NCI-H345 (cell line): ENCODE measurements around the gene DISC1.
"Not testable (repeated sequence)": the region's sequence is repeated elsewhere in the genome, so short reads cannot be mapped to it uniquely, and the experiment has no call there.

Source experiments
- DNase-seq: peaks from one replicate; lab custom pipeline; 2025; lab: John Stamatoyannopoulos, UW

Gene DISC1

DNA sequence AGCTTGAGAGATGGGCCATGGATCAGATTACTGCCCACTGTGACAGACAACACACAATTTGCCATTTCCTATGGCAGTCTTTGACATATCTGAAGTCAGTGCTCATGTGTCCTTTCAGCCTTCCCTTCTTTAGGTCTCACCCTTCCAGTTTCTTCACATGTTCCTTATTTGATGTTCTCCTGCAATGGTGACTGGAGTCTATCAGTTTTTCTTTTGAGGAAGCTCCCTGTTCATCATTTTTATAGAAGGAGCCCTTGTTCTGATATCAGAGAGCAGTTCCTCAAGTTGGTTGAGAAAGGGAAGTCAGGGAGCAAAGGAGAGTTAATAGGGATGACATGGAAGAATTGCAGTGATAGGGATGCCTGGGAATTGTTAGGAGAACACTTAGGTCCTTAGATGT is 42.2 kb downstream of the DISC1 start:
- no peak for DNase-seq

DNA sequence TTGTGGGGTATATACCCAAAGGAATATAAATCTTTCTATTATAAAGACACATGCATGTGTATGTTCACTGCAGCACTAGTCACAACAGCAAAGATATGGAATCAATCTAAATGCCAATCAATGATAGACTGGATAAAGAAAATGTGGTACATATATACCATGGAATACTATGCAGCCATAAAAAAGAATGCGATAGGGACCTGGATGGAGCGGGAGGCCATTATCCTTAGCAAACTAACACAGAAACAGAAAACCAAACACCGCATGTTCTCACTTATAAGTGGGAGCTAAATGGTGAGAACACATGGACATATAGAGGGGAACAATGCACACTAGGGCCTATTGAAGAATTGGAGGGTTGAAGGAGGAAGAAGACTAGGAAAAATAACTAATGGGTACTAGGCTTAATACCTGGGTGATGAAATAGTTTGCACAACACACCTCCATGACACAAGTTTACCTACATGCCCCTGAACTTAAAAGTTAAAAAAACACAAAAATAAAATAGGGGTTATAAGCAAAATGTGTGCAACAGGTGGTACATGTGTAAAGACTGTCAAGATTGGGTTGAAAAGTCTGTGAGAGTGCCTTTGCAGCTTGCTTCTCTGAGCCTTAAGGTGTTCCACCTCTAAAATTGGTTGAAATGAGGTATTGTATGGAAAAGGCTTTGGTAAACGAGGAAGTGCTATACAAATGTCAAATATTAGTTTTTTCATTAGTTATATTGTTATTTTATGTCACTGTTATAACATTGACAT is 43.5 kb downstream of the DISC1 start:
- not testable (repeated sequence) for DNase-seq

DNA sequence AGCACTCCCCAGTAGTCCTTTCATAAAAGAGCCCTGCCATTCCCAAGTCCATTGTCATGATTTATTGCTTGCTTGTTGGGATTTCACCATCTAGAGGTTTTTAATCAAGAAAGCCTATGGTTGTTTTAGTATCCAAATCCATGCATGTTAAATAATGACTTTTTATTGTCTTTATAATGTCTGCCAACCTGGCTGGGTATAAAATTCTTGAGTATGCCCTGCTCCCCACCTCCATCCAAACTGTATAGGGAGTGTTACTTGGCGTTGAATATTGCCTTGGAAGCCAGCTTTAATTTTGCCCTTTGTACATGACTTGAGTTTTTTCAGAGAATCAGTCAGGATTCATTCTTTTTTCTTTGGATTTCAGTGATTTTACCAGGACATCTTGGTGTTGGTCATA is 44.2 kb downstream of the DISC1 start:
- no peak for DNase-seq

DNA sequence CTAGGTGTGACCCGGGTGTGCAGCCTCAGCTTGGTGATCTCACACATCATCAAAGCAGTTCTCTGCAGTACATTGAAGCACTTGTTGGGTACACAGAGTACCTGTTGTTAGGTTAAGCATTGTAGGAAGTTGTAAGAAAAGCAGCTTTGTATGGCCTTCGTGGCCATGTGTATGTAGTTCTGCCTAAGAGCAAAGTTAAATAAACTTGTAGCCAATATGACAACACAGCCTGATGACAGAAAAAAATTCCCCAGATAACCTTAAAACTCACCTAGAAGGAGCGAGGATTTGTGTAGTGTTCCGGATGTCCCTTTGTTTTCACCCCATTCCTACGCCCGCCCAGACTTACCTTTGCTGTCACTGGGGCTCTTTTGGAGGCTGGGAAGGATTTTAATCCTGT is 48.0 kb downstream of the DISC1 start:
- no peak for DNase-seq

DNA sequence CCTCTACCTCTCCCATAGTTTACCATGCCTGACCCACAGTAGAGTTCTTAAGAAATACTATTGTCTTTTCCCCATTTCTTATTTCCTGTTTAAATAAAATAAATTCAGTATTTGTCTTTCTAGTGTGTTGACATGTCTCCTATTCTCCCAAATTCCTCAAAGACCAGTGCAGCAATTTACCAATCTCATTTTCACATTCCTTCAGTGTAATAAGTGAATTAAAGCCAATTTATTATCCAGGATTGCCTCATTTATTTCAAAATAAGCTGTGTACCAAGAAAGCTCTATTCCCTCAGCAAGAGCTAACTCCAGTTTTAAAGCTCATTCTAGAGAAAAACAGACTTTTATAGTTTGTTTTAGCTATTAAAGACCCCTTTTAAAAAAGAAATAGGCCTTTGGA is 49.9 kb downstream of the DISC1 start:
- no peak for DNase-seq

DNA sequence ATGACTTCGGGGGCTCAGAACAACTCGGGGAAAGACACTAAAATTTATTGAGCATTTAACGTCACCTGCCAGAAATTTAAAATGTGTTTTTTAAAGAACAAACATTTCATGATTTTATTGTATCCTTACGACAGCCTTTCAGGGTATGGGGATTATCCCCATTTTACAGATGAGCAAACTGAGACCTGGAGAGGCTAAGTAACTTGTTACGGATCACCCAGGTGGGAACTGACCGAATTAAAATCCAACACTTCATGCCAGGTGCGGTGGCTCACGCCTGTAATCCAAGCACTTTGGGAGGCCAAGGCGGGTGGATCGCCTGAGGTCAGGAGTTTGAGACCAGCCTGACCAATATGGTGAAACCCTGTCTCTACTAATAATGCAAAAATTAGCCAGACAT is 50.9 kb downstream of the DISC1 start:
- DNase-seq, result no peak

DNA sequence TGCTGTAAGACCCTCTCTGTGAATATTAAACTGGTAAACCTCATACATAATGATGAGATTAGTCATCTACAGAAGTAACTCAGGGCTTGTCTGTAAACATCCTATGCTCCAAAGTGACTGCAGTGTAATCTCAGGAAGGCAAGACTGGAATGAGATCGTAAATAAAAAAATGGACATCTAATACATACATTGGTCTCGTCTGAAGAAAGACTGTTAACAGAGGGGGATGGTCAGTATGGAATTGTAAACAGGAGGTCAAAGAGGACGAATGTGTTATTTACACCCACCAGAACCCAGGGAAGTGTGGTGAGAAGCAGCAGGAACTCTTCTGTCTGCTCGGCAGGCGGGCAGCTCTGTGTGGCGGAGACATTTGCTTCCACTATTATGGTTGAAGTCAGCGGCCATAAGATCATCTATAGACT is 51.4 kb downstream of the DISC1 start:
- no peak for DNase-seq

DNA sequence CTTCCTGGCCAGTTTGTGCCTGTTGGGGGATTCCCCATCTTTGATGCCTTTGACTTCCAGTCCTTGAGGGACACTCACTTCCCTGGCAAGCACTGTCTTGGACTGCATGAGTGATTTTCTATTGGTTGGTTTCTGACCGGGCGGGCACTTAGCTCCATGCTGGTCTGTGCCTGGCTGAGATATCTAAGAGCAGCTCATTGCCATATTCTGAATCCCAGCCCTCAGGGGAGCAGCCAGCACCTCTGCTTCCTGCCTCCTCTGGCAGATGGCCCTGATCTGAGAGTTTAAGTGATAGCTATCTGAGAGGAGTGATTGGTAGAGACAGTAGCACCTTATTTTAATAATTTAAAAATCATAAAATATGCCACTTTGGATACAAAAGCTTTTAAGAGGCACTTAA is 52.5 kb downstream of the DISC1 start:
- DNase-seq, result peak; percentile 72

DNA sequence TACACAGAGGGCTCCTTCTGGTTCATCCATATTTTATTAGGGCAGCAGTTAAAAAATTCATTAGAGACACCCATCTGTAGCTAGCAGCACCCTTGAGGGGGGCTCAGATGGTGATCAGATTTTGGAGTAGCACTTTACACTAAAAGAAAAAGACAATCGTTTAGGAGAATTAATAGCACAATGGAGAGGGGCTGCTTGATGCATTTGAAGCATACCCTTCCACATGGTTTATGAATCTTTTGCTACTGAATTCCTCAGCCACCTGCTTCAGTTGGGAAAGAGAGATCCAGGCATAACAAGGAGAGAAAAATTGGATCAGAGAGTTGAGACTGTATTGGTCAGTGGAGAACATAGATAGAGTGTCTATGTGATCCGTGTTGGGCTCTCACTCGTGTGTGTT is 54.4 kb downstream of the DISC1 start:
- no peak for DNase-seq

DNA sequence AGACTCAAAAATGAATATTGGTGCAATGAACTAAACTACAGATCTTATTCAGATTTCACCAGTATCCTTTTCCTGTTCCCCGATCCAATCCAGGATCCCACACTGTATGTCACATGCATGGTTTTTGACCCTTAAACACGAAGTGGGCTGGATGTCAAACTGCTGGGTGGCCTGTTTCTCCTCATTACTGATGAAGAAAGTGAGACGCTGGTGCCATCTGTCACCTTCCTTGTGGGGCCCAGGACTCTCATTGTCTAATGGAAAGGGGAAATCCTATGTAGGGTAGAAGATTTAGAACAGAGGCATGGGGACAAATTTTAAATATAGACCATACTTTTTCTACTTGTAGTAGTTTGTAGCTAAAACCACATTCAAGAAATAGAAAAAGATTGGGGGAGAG is 56.2 kb downstream of the DISC1 start:
- DNase-seq, result no peak

DNA sequence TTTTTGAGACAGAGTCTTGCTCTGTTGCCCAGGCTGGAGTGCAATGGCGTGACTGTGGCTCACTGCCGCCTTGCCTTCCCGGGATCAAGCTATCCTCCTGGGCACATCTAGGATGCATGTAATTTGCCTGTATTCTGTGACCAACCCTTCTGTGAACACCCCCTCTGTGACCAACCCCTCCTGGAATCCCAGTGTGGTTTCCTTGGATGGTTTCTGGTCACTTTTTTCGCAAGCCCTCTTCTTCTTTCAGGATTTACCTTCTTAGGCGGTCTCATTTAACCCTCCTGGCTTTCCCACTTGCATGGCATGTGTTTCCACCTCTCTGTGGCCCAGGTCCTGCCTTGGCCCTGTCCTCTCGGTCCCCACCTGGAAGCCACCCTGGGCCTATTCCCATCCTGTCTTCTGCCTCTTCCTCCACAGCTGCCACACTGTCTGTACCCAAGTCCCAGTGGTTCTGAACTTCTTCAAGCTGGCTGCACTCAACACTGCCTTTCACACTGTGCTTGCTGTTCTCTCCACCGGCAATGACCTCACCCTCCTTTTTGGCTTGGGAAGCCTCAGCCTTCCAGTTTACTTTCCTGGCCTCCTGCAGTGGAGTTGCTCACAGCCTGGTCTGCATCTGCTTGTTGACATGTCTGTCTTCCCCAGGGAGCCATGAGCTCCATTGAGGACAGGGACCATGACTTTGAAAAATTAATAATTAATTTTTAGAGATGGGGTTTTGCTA is 57.0 kb downstream of the DISC1 start:
- DNase-seq, result peak; percentile 95

DNA sequence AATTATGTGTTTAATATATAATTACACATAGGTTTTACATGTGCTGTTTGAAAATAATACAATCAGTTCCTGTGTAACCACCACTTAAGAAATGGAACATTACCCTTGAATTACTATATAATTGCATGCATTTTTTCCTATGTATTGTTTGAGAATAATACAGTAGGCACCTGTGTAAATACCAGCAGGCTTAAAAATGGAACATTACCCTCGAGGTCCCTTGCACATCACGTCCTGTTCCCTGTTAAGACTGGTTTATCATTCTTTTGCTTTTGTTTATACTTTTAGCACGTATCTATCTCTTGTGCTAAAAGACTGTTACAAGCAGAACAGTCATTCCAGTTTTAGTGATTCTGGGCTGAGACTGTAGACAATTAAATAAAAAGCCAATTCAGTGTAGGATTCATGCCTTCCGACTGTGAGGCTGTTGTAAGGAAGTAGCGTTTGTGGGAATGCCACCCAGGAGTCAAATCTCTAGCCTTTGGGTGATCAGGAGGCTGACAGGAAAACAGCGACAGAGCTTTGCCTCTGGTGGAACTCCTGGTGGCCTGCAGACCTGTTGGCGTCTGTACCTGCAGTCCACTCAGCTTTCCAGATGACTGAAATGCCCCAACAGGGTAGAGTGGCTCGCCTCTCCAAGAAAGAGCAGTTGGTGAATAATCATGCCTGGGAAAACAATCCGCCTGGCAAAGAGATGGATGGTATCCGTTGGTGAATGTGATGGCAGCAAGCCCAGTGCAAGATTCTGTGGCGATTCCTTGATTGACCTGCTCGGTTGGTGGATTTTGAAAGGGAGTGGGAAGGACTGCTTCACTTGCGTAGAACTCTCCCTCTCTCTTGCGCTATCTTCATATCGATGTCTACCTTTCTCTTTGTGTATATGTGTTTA is 58.0 kb downstream of the DISC1 start:
- DNase-seq, result peak; percentile 94

DNA sequence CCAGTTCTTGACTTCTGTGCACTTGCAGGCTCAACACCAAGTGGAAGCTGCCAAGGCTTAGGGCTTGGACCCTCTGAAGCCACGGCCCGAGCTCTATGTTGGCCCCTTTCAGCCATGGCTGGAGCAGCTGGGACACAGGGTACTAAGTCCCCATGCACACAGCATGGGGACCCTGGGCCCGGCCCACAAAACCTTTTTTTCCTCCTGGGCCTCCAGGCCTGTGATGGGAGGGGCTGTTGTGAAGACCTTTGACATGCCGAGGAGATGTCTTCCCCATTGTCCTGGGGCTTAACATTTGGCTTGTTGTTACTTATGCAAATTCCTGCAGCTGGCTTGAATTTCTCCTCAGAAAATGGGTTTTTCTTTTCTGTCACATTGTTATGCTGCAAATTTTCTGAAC is 59.8 kb downstream of the DISC1 start:
- DNase-seq, result no peak

DNA sequence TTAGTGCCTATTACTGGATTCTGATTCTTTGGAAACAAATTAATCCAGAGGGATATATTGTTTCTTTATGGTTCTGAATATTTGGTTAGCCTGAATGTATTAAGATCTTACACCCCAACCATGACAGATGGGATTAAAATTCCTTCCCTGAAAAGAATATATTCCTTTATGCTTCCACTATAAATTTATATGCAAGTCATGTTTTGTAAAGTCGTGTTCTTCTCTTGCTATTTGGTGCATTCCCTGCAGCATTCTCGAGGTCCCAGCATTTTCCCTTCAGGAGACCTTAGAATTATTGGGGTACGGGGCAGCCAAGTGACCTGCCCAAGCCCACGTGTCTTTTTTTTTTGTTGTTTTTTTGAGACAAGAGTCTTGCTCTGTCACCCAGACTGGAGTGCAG is 62.4 kb downstream of the DISC1 start:
- no peak for DNase-seq

DNA sequence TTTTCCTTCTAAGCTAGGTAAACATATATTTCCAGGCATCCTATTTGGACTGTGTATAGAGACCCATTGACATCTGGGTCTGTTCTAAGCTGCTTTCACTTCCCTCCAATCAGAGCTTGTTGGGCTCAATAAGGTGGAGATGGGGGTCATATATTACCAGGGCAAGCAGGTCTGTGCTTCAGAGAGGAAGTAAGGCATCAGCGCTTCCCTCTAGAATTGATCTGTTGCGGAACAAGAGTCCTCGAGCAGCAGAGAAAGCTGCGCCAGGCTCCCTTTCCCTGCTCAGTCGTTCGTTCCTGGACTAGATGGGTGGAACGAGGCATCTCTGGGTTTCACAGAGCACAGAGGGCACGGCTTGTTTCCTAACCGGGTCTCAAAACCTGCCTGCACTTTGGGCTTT is 63.5 kb downstream of the DISC1 start:
- DNase-seq, result peak; percentile 72

DNA sequence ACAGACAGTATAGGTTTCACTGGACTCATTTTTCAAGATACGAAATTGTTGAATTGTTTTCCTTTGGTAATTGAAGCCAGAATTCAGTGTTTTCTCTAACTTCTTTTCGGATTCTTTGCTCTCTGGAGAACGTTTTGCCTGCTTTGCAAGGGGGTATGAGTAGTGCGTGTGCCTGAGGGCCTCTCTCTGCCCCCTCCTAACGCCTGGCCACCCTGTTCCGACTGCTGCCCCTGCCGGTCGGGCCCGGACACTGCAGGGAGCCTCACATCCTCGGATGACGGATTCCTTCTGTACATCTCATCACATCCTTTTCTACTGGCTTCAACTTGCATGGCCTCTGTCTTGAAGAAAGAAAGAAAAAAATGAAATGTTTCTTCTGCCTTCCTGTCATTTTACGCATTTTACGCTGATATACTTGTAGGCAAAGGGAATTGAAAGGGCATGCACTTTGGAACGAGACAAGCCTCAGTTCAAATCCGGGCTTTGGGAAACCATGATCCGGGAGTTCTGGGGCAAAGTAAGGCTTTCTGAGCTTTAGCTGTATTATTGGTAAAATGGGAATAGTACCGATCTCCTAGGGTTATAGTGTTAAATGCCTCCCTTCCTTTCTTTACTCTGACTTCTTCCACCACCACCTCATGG is 65.1 kb downstream of the DISC1 start:
- DNase-seq, result no peak

DNA sequence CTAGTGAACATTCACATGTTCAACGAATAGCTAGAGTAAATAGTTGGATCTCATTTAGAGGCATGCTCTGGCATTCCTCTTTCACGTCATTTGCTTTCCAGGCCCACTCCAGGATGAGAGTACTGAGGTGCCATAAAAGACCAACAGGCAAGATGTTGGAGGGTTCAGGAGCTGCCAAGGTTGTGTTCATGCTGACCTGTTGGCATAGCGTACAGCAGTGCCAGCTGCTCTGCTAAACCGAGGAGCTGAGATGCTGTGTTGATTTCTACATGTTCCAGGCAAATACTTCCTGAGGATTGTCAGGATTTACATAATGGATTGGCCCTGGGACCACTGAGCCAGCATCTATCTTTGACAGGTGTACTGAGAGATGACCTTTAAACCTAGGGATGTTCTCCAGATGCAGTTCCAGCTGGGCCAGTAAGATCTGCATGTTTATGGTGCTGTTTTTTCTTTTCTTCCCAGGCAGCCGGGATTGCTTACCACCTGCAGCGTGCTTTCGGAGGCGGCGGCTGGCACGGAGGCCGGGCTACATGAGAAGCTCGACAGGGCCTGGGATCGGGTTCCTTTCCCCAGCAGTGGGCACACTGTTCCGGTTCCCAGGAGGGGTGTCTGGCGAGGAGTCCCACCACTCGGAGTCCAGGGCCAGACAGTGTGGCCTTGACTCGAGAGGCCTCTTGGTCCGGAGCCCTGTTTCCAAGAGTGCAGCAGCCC is 66.9 kb downstream of the DISC1 start:
- peak; percentile 54 for DNase-seq

DNA sequence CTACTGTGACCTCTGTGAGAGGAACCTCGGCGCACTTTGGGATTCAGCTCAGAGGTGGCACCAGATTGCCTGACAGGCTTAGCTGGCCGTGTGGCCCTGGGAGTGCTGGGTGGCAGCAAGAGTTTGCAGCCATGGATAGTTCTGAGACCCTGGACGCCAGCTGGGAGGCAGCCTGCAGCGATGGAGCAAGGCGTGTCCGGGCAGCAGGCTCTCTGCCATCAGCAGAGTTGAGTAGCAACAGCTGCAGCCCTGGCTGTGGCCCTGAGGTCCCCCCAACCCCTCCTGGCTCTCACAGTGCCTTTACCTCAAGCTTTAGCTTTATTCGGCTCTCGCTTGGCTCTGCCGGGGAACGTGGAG is 67.5 kb downstream of the DISC1 start:
- peak; percentile 69 for DNase-seq

DNA sequence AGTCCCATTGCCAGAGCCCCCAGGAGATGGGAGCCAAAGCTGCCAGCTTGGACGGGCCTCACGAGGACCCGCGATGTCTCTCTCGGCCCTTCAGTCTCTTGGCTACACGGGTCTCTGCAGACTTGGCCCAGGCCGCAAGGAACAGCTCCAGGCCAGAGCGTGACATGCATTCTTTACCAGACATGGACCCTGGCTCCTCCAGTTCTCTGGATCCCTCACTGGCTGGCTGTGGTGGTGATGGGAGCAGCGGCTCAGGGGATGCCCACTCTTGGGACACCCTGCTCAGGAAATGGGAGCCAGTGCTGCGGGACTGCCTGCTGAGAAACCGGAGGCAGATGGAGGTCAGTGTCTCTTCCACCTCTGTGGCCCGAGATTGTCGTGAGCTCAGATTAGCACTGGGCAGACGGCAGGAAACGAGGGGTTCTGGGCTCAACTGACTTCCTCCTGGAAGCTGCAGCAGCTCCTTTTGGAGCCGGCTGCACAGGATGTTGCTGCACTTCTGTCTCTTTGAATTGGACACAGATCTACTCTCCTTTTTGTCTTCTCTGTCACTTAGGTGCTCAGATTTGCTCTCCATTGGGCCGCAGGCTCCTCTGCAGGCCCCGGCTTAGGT is 68.0 kb downstream of the DISC1 start:
- DNase-seq, result no peak

DNA sequence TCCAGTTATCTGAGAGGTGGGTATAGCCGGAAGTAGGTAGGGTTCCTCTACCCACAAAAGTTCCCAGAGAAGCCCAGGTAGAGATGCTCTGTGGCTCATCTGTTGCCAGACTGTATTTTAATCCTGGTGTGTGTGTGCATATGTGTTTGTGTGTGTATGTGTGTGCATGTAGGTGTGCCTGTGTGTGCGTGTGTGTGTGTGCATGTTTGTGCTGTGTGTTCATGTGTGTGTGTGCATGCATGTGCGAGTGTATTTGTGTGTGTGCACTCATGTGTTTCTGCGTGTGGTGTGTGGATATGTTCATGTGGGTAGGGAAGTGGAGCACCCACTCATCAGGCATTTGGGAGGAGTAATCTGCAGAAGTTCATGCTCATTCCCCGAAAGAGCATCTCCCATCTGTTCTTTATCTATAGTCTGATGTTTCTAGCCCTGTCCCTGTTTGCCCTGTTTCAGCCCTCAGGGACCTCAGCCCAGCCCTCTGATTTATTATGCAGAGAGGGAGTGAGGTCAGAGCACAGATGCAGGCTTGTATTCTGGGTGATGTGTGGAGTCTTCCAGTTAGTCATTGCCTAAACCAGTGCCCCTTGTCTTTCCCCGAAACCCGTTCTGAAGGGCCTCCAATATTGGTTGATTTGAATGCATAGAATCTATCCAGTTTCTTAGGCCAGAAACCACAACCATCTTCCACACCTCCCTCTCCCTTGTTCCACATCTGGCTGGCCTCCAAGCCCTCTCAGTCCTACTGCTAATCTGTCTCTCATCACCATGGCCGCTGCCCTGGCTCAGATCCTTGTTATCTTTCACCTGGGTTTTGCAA is 69.1 kb downstream of the DISC1 start:
- peak; percentile 41 for DNase-seq
